ENCODE data around the gene INAFM1.

The INAFM1 gene

GRCh38 chr19:47231215-47232054 lies 43.2 kb upstream of the INAFM1 start:
- Histone ChIP-seq H3K36me3 (ENCODE audit: control insufficient read depth, insufficient read depth, low read length) (no peaks in the 10 kb centered on the region), H3K4me3 (ENCODE audit: low read length) (peak overlapping the region; percentile 80), H3K4me1 (ENCODE audit: control insufficient read depth, insufficient read depth, low read length) (peaks cover 27% of the 10 kb centered on the region), H3K27me3 (ENCODE audit: control insufficient read depth, insufficient read depth, low read length) (no peaks in the 10 kb centered on the region), H3K27ac (ENCODE audit: low read depth, low read length) (peak overlapping the region; percentile 77), H3K9ac (ENCODE audit: low read length) (peak overlapping the region; percentile 70)

GRCh38 chr19:47232422-47233211 lies 42.1 kb upstream of the INAFM1 start:
- no peak overlapping the region for H3K9ac ChIP-seq (ENCODE audit: low read length)
- H3K4me3 ChIP-seq (ENCODE audit: low read length): peak overlapping the region; percentile 49
- no peak overlapping the region for H3K27ac ChIP-seq (ENCODE audit: low read depth, low read length)
- no peaks in the 10 kb centered on the region for H3K36me3 ChIP-seq (ENCODE audit: control insufficient read depth, insufficient read depth, low read length)
- peaks cover 19% of the 10 kb centered on the region for H3K4me1 ChIP-seq (ENCODE audit: control insufficient read depth, insufficient read depth, low read length)
- H3K27me3 ChIP-seq (ENCODE audit: control insufficient read depth, insufficient read depth, low read length): no peaks in the 10 kb centered on the region

- no peak overlapping the region for H3K27ac ChIP-seq (ENCODE audit: low read depth, low read length)
- no peak overlapping the region for H3K9ac ChIP-seq (ENCODE audit: low read length)
- no peak overlapping the region for H3K4me3 ChIP-seq (ENCODE audit: low read length)
- H3K36me3 ChIP-seq (ENCODE audit: control insufficient read depth, insufficient read depth, low read length): no peaks in the 10 kb centered on the region
- peaks cover 7% of the 10 kb centered on the region for H3K4me1 ChIP-seq (ENCODE audit: control insufficient read depth, insufficient read depth, low read length)
- no peaks in the 10 kb centered on the region for H3K27me3 ChIP-seq (ENCODE audit: control insufficient read depth, insufficient read depth, low read length)
Observed at GRCh38 chr19:47236072-47236675, 38.5 kb upstream of the INAFM1 start.

- Histone ChIP-seq H3K4me1 (ENCODE audit: control insufficient read depth, insufficient read depth, low read length) (peaks cover 11% of the 10 kb centered on the region), H3K27me3 (ENCODE audit: control insufficient read depth, insufficient read depth, low read length) (no peaks in the 10 kb centered on the region), H3K36me3 (ENCODE audit: control insufficient read depth, insufficient read depth, low read length) (no peaks in the 10 kb centered on the region), H3K9ac (ENCODE audit: low read length) (no peak overlapping the region), H3K4me3 (ENCODE audit: low read length) (peak overlapping the region; percentile 17), H3K27ac (ENCODE audit: low read depth, low read length) (no peak overlapping the region)
Observed at GRCh38 chr19:47239152-47239551, 35.5 kb upstream of the INAFM1 start.

GRCh38 chr19:47239610-47240296 lies 34.9 kb upstream of the INAFM1 start:
- H3K27ac ChIP-seq (ENCODE audit: low read depth, low read length): no peak overlapping the region
- H3K36me3 ChIP-seq (ENCODE audit: control insufficient read depth, insufficient read depth, low read length): no peaks in the 10 kb centered on the region
- no peaks in the 10 kb centered on the region for H3K27me3 ChIP-seq (ENCODE audit: control insufficient read depth, insufficient read depth, low read length)
- H3K4me1 ChIP-seq (ENCODE audit: control insufficient read depth, insufficient read depth, low read length): peaks cover 11% of the 10 kb centered on the region
- H3K4me3 ChIP-seq (ENCODE audit: low read length): no peak overlapping the region
- H3K9ac ChIP-seq (ENCODE audit: low read length): no peak overlapping the region

GRCh38 chr19:47240556-47240955 lies 34.1 kb upstream of the INAFM1 start:
- H3K27ac ChIP-seq (ENCODE audit: low read depth, low read length): no peak overlapping the region

GRCh38 chr19:47240996-47241918 lies 33.4 kb upstream of the INAFM1 start:
- Histone ChIP-seq H3K9ac (ENCODE audit: low read length) (no peak overlapping the region), H3K4me1 (ENCODE audit: control insufficient read depth, insufficient read depth, low read length) (peaks cover 11% of the 10 kb centered on the region), H3K27me3 (ENCODE audit: control insufficient read depth, insufficient read depth, low read length) (no peaks in the 10 kb centered on the region), H3K4me3 (ENCODE audit: low read length) (no peak overlapping the region), H3K36me3 (ENCODE audit: control insufficient read depth, insufficient read depth, low read length) (no peaks in the 10 kb centered on the region), H3K27ac (ENCODE audit: low read depth, low read length) (no peak overlapping the region)

More at GRCh38 chr19:47240556-47240955, 34.1 kb upstream of the INAFM1 start:
- Histone ChIP-seq H3K4me1 (ENCODE audit: control insufficient read depth, insufficient read depth, low read length) (peaks cover 11% of the 10 kb centered on the region), H3K36me3 (ENCODE audit: control insufficient read depth, insufficient read depth, low read length) (no peaks in the 10 kb centered on the region), H3K27me3 (ENCODE audit: control insufficient read depth, insufficient read depth, low read length) (no peaks in the 10 kb centered on the region), H3K9ac (ENCODE audit: low read length) (no peak overlapping the region), H3K4me3 (ENCODE audit: low read length) (no peak overlapping the region)

- H3K36me3 ChIP-seq (ENCODE audit: control insufficient read depth, insufficient read depth, low read length): no peaks in the 10 kb centered on the region
- H3K4me3 ChIP-seq (ENCODE audit: low read length): no peak overlapping the region
- H3K4me1 ChIP-seq (ENCODE audit: control insufficient read depth, insufficient read depth, low read length): peaks cover 11% of the 10 kb centered on the region
- no peak overlapping the region for H3K27ac ChIP-seq (ENCODE audit: low read depth, low read length)
- no peak overlapping the region for H3K9ac ChIP-seq (ENCODE audit: low read length)
- H3K27me3 ChIP-seq (ENCODE audit: control insufficient read depth, insufficient read depth, low read length): no peaks in the 10 kb centered on the region
Observed at GRCh38 chr19:47241919-47242577, 32.6 kb upstream of the INAFM1 start.

GRCh38 chr19:47243364-47243775 lies 31.3 kb upstream of the INAFM1 start:
- H3K27ac ChIP-seq (ENCODE audit: low read depth, low read length): no peak overlapping the region
- peak overlapping the region; percentile 52 for H3K4me3 ChIP-seq (ENCODE audit: low read length)
- H3K9ac ChIP-seq (ENCODE audit: low read length): no peak overlapping the region

GRCh38 chr19:47243776-47244547 lies 30.7 kb upstream of the INAFM1 start:
- H3K36me3 ChIP-seq (ENCODE audit: control insufficient read depth, insufficient read depth, low read length): no peaks in the 10 kb centered on the region
- H3K27me3 ChIP-seq (ENCODE audit: control insufficient read depth, insufficient read depth, low read length): no peaks in the 10 kb centered on the region
- H3K4me3 ChIP-seq (ENCODE audit: low read length): peak overlapping the region; percentile 52
- peak overlapping the region; percentile 33 for H3K9ac ChIP-seq (ENCODE audit: low read length)
- peaks cover 11% of the 10 kb centered on the region for H3K4me1 ChIP-seq (ENCODE audit: control insufficient read depth, insufficient read depth, low read length)
- peak overlapping the region; percentile 89 for H3K27ac ChIP-seq (ENCODE audit: low read depth, low read length)

More at GRCh38 chr19:47243364-47243775, 31.3 kb upstream of the INAFM1 start:
- Histone ChIP-seq H3K36me3 (ENCODE audit: control insufficient read depth, insufficient read depth, low read length) (no peaks in the 10 kb centered on the region), H3K27me3 (ENCODE audit: control insufficient read depth, insufficient read depth, low read length) (no peaks in the 10 kb centered on the region), H3K4me1 (ENCODE audit: control insufficient read depth, insufficient read depth, low read length) (peaks cover 11% of the 10 kb centered on the region)
